ENCODE results near the gene TOR2A. TPM values are rescaled to one million over a fixed set of nuclear protein-coding genes. Genes with fewer than 3 reads are reported as not detected.

TOR2A gene
- total RNA-seq, 2 experiments from 2014 or later = 17.7 to 18.1 TPM

DNA sequence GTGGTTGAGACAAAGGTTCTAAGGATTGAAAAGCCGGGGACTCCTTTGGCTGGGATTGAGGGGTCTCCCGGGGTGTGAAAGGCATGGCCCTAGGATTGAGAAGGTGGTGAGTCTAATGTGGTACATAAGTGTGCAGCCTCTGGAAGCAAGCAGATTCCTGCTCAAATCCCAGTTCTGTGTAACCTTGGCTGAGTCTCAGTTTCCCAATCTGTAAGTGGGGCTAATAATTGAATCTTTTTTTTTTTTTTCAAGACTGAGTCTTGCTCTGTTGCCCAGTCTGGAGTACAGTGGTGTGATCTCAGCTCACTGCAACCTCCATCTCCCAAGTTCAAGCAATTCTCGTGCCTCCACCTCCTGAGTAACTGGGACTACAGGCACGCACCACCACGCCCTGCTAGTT is 37.5 kb upstream of the TOR2A start:
- peaks cover 26% of the 10 kb centered on the region for H3K36me3 Mint-ChIP-seq
- H3K27me3 Mint-ChIP-seq = no peaks in the 10 kb centered on the region
- peaks cover 51% of the 10 kb centered on the region for H3K4me1 Mint-ChIP-seq
- no peak for DNase-seq
- no peaks in the 10 kb centered on the region for H3K9me3 Mint-ChIP-seq
- no peak overlapping the region for H3K4me3 Mint-ChIP-seq
- H3K27ac Mint-ChIP-seq = no peak overlapping the region

DNA sequence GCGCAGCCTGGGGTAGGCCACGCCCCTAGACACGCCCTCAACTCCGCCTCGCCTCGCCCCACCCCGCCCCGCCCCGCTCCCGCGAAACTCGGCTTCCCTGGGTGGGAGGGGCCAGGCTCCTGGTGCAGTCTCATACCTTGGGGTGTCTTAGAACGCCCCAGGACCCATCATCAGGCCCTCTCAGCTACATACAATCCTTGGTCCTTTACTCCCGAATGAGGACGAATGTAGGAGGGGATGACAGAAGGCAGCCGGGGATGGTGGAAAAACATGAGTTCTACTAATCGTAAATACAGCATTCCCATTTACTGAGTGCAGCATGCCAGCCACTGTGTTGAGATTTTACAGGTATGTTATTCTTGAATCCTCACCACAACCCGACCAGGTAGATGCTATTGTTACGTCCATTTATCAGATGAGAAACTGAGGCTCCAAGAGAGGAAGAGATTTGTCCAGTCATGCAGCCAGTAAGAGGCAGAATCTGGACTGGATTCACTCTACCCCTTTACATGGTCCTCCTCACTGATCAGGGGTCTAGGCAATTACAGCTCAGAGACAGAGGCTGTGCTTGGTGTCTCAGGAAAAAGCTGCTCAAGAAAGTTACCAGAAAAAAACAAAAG is 36.6 kb upstream of the TOR2A start:
- peaks cover 28% of the 10 kb centered on the region for H3K36me3 Mint-ChIP-seq
- DNase-seq = no peak
- H3K4me1 Mint-ChIP-seq = peaks cover 57% of the 10 kb centered on the region
- no peaks in the 10 kb centered on the region for H3K27me3 Mint-ChIP-seq
- peak overlapping the region; percentile 85 for H3K4me3 Mint-ChIP-seq
- H3K27ac Mint-ChIP-seq = peak overlapping the region; percentile 83
- no peaks in the 10 kb centered on the region for H3K9me3 Mint-ChIP-seq

GRCh38 chr9:127770905-127771569 is 35.9 kb upstream of the TOR2A start:
- Mint-ChIP-seq H3K4me1 (peaks cover 55% of the 10 kb centered on the region), H3K9me3 (no peaks in the 10 kb centered on the region), H3K27me3 (no peaks in the 10 kb centered on the region), H3K36me3 (peaks cover 33% of the 10 kb centered on the region), H3K4me3 (peak overlapping the region; percentile 85), H3K27ac (peak overlapping the region; percentile 83)
- DNase-seq = peak; percentile 99

- Mint-ChIP-seq H3K36me3 (peaks cover 33% of the 10 kb centered on the region), H3K4me3 (peak overlapping the region; percentile 85), H3K27ac (peak overlapping the region; percentile 83), H3K27me3 (no peaks in the 10 kb centered on the region), H3K4me1 (peaks cover 55% of the 10 kb centered on the region), H3K9me3 (no peaks in the 10 kb centered on the region)
- no peak for DNase-seq
These were observed 35.5 kb upstream of the TOR2A start for GRCh38 chr9:127770583-127770904.

DNA sequence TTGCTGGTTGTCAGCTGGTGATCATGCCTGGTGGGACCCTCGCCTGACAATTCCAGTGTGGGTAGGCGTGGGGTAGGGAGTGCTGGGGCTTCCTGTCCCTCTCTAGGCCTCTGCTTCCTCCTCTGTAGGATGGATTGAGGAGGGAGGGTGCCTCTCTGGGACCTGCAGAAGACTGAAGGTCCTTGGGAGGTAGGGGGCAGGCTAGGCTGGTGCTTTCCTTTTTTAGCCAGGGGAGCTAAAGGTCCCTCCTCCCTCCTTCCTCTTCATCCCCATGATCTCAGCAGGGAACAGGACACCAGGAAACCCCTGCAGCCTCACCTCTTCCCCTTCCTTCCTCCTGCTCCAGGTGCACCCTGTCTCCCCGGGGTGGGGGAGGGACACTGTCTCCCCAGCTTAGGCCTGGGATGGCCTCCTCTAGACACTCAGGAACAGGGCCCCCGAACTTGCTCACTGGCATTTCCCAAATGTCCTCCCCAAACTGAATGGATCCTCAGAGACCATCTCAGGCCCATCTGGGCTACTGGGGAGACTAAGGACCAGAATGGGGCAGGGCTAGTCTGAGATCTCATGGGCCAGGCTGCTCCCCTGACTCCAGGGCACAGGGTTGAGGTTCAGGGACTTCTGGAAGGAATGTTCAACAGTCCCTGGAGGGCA is 35.0 kb upstream of the TOR2A start:
- H3K4me3 Mint-ChIP-seq = peak overlapping the region; percentile 85
- H3K27ac Mint-ChIP-seq = peak overlapping the region; percentile 83
- no peak for DNase-seq
- H3K9me3 Mint-ChIP-seq = no peaks in the 10 kb centered on the region
- no peaks in the 10 kb centered on the region for H3K27me3 Mint-ChIP-seq
- H3K36me3 Mint-ChIP-seq = peaks cover 34% of the 10 kb centered on the region
- H3K4me1 Mint-ChIP-seq = peaks cover 55% of the 10 kb centered on the region

DNA sequence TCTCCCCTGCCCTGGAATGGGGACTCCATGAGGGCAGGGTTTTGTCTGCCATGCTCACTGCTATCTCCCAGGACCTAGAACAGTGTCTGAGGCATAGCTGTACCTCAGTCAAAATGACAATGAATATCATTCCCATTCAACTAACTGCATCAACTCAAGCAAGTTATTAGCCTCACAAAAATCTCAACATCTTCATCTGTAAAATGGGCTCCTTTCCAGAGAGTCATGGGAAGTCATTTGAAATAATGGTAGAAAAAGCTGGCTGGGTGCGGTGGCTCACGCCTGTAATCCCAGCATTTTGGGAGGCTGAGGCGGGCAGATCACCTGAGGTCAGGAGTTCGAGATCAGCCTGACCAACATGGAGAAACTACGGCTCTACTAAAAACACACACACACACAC is 34.0 kb upstream of the TOR2A start:
- peaks cover 30% of the 10 kb centered on the region for H3K36me3 Mint-ChIP-seq
- DNase-seq = no peak
- peak overlapping the region; percentile 53 for H3K4me3 Mint-ChIP-seq
- H3K4me1 Mint-ChIP-seq = peaks cover 53% of the 10 kb centered on the region
- H3K27me3 Mint-ChIP-seq = no peaks in the 10 kb centered on the region
- H3K27ac Mint-ChIP-seq = peak overlapping the region; percentile 39
- no peaks in the 10 kb centered on the region for H3K9me3 Mint-ChIP-seq

DNA sequence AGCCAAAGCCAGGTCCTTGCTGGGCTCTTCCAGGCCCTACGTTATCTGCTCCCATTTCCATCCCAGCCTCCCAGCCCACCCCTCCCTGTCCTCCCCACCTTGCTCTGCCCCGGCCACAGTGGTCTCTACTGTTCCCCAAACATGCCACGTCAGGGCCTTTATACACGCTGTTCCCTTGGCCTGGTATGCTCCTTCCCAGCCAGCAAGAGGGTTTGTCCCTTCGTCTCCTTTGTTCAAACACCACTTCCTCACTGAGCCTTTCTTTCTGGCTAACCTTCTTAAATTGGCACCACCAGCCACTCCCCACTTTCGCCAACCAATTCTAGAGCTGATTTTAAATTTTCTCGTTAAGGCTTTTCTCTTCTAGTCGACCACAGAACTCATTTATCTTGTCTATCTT is 33.6 kb upstream of the TOR2A start:
- peak overlapping the region; percentile 53 for H3K4me3 Mint-ChIP-seq
- no peaks in the 10 kb centered on the region for H3K9me3 Mint-ChIP-seq
- H3K36me3 Mint-ChIP-seq = peaks cover 26% of the 10 kb centered on the region
- no peaks in the 10 kb centered on the region for H3K27me3 Mint-ChIP-seq
- DNase-seq = no peak
- H3K4me1 Mint-ChIP-seq = peaks cover 52% of the 10 kb centered on the region
- H3K27ac Mint-ChIP-seq = peak overlapping the region; percentile 39

DNA sequence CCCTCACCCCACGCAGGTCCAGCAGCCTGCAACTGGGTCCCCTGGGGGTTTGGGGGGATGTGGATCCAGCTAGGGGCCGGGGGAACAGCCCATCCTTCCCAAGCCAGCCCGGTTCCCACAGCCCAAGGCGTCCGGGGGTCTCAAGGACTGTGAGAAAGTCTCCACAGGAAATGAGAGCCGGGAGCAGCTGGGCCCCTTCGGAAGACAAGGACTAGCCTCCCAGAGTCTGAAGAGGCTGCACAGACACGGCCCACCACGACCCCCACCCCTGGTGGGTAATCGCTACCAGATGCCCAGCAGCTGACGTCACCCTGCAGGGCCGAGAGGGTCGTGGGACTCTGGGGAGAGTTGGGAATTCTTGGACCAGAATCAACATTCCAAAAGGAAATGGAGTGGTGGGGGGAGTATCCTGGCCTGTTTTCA is 32.8 kb upstream of the TOR2A start:
- H3K27ac Mint-ChIP-seq = peak overlapping the region; percentile 86
- no peak overlapping the region for H3K4me3 Mint-ChIP-seq
- H3K27me3 Mint-ChIP-seq = no peaks in the 10 kb centered on the region
- no peaks in the 10 kb centered on the region for H3K9me3 Mint-ChIP-seq
- peaks cover 47% of the 10 kb centered on the region for H3K4me1 Mint-ChIP-seq
- peaks cover 25% of the 10 kb centered on the region for H3K36me3 Mint-ChIP-seq
- DNase-seq = no peak

- Mint-ChIP-seq H3K9me3 (no peaks in the 10 kb centered on the region), H3K36me3 (peaks cover 26% of the 10 kb centered on the region), H3K4me1 (peaks cover 51% of the 10 kb centered on the region), H3K4me3 (peak overlapping the region; percentile 50), H3K27ac (peak overlapping the region; percentile 86), H3K27me3 (no peaks in the 10 kb centered on the region)
- DNase-seq = no peak
These were observed 32.3 kb upstream of the TOR2A start for GRCh38 chr9:127767410-127767809.

- Mint-ChIP-seq H3K9me3 (no peaks in the 10 kb centered on the region), H3K4me1 (peaks cover 40% of the 10 kb centered on the region), H3K4me3 (no peak overlapping the region), H3K27me3 (no peaks in the 10 kb centered on the region), H3K36me3 (peaks cover 26% of the 10 kb centered on the region), H3K27ac (no peak overlapping the region)
- DNase-seq = no peak
These were observed 30.3 kb upstream of the TOR2A start for GRCh38 chr9:127765418-127765817.

DNA sequence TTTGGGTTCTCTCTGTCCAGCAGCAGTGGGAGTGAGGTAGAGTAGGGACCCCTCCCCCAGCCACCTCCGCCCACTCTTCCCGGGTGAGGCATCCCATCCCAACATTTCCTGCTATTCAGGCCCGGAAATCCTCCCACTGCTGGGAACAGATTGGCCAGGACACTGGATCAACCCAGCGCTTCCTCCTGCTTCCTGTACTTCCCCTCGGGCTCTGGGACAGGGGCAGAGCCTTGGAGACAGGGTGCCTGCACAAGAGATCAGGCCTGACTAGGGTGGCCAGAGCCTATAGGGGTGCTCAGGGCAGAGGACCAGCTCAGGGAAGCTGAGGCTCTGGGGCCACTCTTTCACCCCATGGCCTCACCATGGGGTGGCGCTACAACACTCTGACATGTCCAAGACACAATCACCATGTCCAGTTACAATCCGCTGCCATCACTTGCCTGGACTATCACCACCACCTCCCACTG is 28.9 kb upstream of the TOR2A start:
- H3K4me1 Mint-ChIP-seq = peaks cover 31% of the 10 kb centered on the region
- H3K27me3 Mint-ChIP-seq = no peaks in the 10 kb centered on the region
- peaks cover 21% of the 10 kb centered on the region for H3K36me3 Mint-ChIP-seq
- H3K27ac Mint-ChIP-seq = peak overlapping the region; percentile 30
- H3K9me3 Mint-ChIP-seq = no peaks in the 10 kb centered on the region
- H3K4me3 Mint-ChIP-seq = no peak overlapping the region
- no peak for DNase-seq

DNA sequence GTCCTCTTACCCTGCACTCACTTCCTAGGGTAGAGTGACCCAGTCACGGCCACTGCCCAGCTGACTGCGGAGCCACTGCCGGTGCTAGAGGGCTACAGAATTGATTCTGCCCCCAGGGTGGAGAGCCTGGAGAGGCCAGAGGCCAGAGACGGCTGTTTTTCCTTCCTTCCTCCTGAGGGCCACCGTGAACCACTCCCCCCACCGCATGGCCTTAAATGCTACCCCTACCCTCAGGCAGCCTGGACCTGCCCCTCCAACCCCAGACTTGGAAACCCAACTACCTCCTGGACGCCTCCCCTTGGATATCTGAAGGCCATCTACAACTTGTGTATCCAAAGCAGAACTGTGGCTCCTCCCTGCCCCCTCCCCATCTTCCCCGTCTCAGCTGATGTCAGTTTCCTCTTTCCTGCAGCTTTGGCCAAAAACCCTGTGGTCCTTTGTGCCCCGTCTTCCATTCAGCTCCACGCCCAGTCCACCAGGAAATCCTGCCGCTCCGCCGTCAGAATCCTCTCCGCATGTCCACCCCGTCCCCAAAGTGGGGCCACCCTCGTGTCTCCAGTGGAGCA is 27.1 kb upstream of the TOR2A start:
- Mint-ChIP-seq H3K4me1 (peaks cover 16% of the 10 kb centered on the region), H3K27ac (no peak overlapping the region), H3K36me3 (peaks cover 15% of the 10 kb centered on the region), H3K4me3 (no peak overlapping the region), H3K27me3 (no peaks in the 10 kb centered on the region), H3K9me3 (no peaks in the 10 kb centered on the region)
- DNase-seq = no peak

GRCh38 chr9:127761491-127761956 is 26.4 kb upstream of the TOR2A start:
- no peak for DNase-seq
- Mint-ChIP-seq H3K4me3 (no peak overlapping the region), H3K36me3 (peaks cover 10% of the 10 kb centered on the region), H3K4me1 (peaks cover 13% of the 10 kb centered on the region), H3K27me3 (no peaks in the 10 kb centered on the region), H3K9me3 (no peaks in the 10 kb centered on the region), H3K27ac (no peak overlapping the region)

DNA sequence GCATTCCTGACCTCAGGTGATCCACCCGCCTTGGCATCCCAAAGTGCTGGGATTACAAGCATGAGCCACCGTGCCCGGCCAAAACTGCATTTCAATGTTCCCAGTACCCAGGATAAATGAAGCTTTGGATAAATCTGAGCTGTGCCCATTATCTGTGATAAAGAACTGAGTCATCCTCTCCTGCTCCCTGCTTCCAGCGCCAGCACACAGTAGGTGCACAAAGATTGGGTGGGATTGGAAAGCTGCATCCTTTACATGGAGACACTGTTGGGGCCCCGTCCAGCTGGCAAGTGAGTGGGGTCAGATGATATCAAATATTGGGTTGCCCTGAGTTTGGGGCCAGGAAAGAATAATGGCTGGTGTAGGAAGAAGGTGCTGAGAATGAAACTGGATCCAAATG is 26.0 kb upstream of the TOR2A start:
- H3K36me3 Mint-ChIP-seq = peaks cover 5% of the 10 kb centered on the region
- H3K27me3 Mint-ChIP-seq = no peaks in the 10 kb centered on the region
- H3K27ac Mint-ChIP-seq = no peak overlapping the region

GRCh38 chr9:127758843-127759242 is 23.7 kb upstream of the TOR2A start:
- Mint-ChIP-seq H3K27ac (peak overlapping the region; percentile 13), H3K4me1 (peaks cover 5% of the 10 kb centered on the region), H3K27me3 (no peaks in the 10 kb centered on the region)

More for the DNA sequence above, 26.0 kb upstream of the TOR2A start:
- Mint-ChIP-seq H3K4me1 (peaks cover 11% of the 10 kb centered on the region), H3K9me3 (no peaks in the 10 kb centered on the region), H3K4me3 (no peak overlapping the region)
- no peak for DNase-seq

More at GRCh38 chr9:127758843-127759242, 23.7 kb upstream of the TOR2A start:
- DNase-seq = no peak
- H3K36me3 Mint-ChIP-seq = peaks cover 4% of the 10 kb centered on the region
- no peaks in the 10 kb centered on the region for H3K9me3 Mint-ChIP-seq
- H3K4me3 Mint-ChIP-seq = no peak overlapping the region
